PC-9 (cell line): ENCODE results near the gene CCDC138. TPM values are rescaled to one million over a fixed set of nuclear protein-coding genes. Genes with fewer than 3 reads are reported as not detected.

Experiments used
- BruUV-seq: library from RNA; stranded (reverse); fragments of 400-500 nt; replicated peaks from 2 replicates; lab custom pipeline; 2021; lab: Mats Ljungman, UMichigan
- CTCF ChIA-PET: fragments of 300-600 bp; sonication (Branson Sonifier 250); formaldehyde crosslinking; loops from one replicate; lab custom pipeline; 2022; ENCODE audit warnings: antibody characterized with exemption; lab: Charles Lee
- POLR2A ChIA-PET: fragments of 300-600 bp; sonication (Branson Sonifier 250); formaldehyde crosslinking; loops from one replicate; lab custom pipeline; 2022; ENCODE audit warnings: antibody characterized with exemption; ENCODE audit not compliant: unreplicated experiment; lab: Charles Lee
- DNase-seq, 2 experiments: peaks; one replicate each; pipeline versions ENCODE4 v3.0.0 to v3.0.0-alpha.2; 2015 to 2022; ENCODE audit warnings: mixed read lengths in 1 of 2
- H2AFZ ChIP-seq: fragments of 200-600 bp; sonication (generic); 2 replicates; pipeline ENCODE4 v1.8.1; 2017; ENCODE audit warnings: antibody characterized with exemption
- H3F3A ChIP-seq: fragments of 200-600 bp; sonication (generic); 2 replicates; pipeline ENCODE4 v1.8.1; 2017; ENCODE audit warnings: antibody characterized with exemption, mild to moderate bottlenecking, low read depth; ENCODE audit not compliant: insufficient read depth
- H3K27ac ChIP-seq: fragments of 200-600 bp; sonication (generic); 2 replicates; pipeline ENCODE4 v1.6.1; 2016; ENCODE audit warnings: mixed run types
- H3K27me3 ChIP-seq: fragments of 200-600 bp; sonication (generic); 2 replicates; pipeline ENCODE4 v1.6.1; 2016; ENCODE audit warnings: low read depth, mixed run types; ENCODE audit not compliant: insufficient read depth
- H3K36me3 ChIP-seq: fragments of 200-600 bp; sonication (generic); 2 replicates; pipeline ENCODE4 v1.6.1; 2016; ENCODE audit warnings: low read depth, mixed run types
- H3K4me1 ChIP-seq: fragments of 200-600 bp; sonication (generic); replicated peaks from 2 replicates; pipeline ENCODE4 v1.6.1; 2016; ENCODE audit warnings: mixed run types; ENCODE audit not compliant: insufficient read depth
- H3K4me2 ChIP-seq: fragments of 200-600 bp; sonication (generic); 2 replicates; pipeline ENCODE4 v1.6.1; 2017; ENCODE audit warnings: mixed run types
- H3K4me3 ChIP-seq: fragments of 200-600 bp; sonication (generic); 2 replicates; pipeline ENCODE4 v1.6.1; 2016; ENCODE audit warnings: mixed run types
- H3K79me2 ChIP-seq: fragments of 200-600 bp; sonication (generic); 2 replicates; pipeline ENCODE4 v1.6.1; 2017; ENCODE audit warnings: low read depth, mixed run types
- H3K9me2 ChIP-seq: fragments of 200-600 bp; sonication (generic); 2 replicates; pipeline ENCODE4 v1.8.1; 2017; ENCODE audit warnings: mild to moderate bottlenecking; ENCODE audit not compliant: insufficient read depth
- H3K9me3 ChIP-seq: fragments of 200-600 bp; sonication (generic); 2 replicates; pipeline ENCODE4 v1.8.1; 2016; ENCODE audit warnings: low read depth; ENCODE audit not compliant: insufficient read depth
- H4K20me1 ChIP-seq: fragments of 200-600 bp; sonication (generic); 2 replicates; pipeline ENCODE4 v1.8.1; 2017; ENCODE audit not compliant: insufficient read depth
- EZH2 ChIP-seq: fragments of 200-600 bp; sonication (generic); IDR thresholded peaks from 2 replicates; pipeline ENCODE4 v1.8.0; 2017; ENCODE audit warnings: antibody characterized with exemption, low read depth
- intact Hi-C: fragments of 100-400 bp; cut with micrococcal nuclease; formaldehyde crosslinking; loops from one replicate; pipeline ENCODE4 v1.10.0; 2022; ENCODE audit not compliant: unreplicated experiment
- total RNA-seq: library from RNA; stranded (reverse); gene quantifications from 2 replicates; pipeline ENCODE4 v1.2.3, GENCODE V29; 2021
- TF ChIP-seq, protein P1 (sequence below): fragments of 200-600 bp; sonication (generic); conservative IDR thresholded peaks from 2 replicates; pipeline ENCODE4 v1.6.1; 2017; ENCODE audit warnings: mixed run types, antibody characterized with exemption, mild to moderate bottlenecking, moderate library complexity

The CCDC138 gene
- total RNA-seq, 1 experiment from 2014 or later = 10.1 TPM

DNA sequence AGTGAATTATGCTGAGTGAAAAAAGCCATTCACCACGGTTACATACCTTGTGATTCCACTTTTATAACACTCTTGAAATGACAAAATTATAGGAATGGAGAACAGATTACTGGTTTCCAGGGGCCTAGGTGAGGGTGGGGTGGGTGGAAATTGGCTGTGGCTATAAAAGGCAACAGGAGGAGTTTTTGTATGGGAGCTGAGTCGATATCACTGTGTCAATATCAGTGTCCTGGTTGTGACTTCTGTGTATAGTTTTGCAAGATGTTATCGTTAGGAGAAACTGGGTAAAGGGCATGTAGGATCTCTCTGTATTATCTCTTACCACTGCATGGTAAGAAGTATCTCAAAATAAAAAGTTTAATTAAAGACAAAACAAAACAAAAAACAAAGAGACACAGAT, 118.1 kb downstream of the CCDC138 start:
- Histone ChIP-seq H3K27me3 (no peaks in the 10 kb centered on the region), H3K4me1 (peaks cover 11% of the 10 kb centered on the region), H4K20me1 (no peaks in the 10 kb centered on the region), H3F3A (no peaks in the 10 kb centered on the region), H3K9me3 (no peaks in the 10 kb centered on the region), H3K4me3 (no peak overlapping the region), H2AFZ (no peak overlapping the region), H3K27ac (no peak overlapping the region), H3K4me2 (no peak overlapping the region; the same call in 1 of the 2 replicates), H3K36me3 (no peaks in the 10 kb centered on the region), H3K9me2 (no peaks in the 10 kb centered on the region), H3K79me2 (no peaks in the 10 kb centered on the region)
- intact Hi-C loops = no loop called here
- no peak for DNase-seq
- no peak for TF ChIP-seq EZH2
- TF ChIP-seq, protein P1, sequence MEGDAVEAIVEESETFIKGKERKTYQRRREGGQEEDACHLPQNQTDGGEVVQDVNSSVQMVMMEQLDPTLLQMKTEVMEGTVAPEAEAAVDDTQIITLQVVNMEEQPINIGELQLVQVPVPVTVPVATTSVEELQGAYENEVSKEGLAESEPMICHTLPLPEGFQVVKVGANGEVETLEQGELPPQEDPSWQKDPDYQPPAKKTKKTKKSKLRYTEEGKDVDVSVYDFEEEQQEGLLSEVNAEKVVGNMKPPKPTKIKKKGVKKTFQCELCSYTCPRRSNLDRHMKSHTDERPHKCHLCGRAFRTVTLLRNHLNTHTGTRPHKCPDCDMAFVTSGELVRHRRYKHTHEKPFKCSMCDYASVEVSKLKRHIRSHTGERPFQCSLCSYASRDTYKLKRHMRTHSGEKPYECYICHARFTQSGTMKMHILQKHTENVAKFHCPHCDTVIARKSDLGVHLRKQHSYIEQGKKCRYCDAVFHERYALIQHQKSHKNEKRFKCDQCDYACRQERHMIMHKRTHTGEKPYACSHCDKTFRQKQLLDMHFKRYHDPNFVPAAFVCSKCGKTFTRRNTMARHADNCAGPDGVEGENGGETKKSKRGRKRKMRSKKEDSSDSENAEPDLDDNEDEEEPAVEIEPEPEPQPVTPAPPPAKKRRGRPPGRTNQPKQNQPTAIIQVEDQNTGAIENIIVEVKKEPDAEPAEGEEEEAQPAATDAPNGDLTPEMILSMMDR = no peak
- BruUV-seq = no TSS peak
- ChIA-PET POLR2A (no interaction called here), CTCF (no interaction called here)

DNA sequence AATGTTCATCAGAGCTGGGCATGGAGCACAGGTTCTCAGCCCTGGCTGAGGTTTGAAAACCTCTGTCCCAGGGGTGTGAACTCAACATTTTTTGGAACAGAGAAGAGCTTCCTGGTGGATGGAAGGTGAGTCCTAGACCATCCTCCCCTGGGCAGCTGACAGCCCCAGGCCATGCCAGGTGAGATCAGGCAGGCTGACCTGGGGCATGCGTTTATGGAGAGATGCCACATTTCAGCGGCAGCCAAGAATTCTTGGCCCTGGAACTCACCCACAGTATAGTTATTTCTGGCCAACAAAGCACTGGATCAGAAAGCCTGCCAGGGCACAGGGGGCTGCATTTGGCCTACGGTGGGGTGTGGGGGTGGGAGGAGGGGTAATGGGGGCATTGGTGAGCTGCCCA, 118.6 kb downstream of the CCDC138 start:
- no peaks in the 10 kb centered on the region for H3K9me2 ChIP-seq
- ChIA-PET POLR2A (interaction anchor here (0.6 kb wide), 1 partner anchor 63 kb away, joined by 5 read pairs; no protein-coding TSS in a partner anchor), CTCF (no interaction called here)

DNA sequence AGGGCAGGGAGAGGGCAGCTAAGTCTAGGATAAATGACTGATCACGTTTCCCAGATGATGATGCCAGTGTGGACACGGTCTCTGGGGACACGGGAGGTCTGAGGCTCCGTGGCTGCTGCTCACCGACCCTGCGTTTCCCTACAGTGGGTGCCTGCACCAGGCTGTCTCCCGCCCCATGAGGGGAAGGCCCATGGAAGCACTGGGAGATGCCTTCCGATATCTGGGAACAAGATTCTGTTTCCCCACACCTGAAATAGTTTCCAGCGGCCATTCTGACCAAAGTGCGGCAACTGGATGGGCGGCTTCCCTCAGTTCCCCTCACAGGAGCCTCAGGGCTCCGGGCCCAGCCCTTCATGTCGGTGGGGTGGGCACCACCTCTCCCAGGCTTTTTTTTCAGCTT, 119.3 kb downstream of the CCDC138 start:
- TF ChIP-seq, protein P1 = no peak
- TF ChIP-seq EZH2 = no peak
- no TSS peak for BruUV-seq
- no peaks in the 10 kb centered on the region for H3K36me3 ChIP-seq
- ChIA-PET CTCF (no interaction called here), POLR2A (no interaction called here)
- no peak for DNase-seq
- H3K27ac ChIP-seq = no peak overlapping the region
- H3K4me2 ChIP-seq = no peak overlapping the region
- no peaks in the 10 kb centered on the region for H3K9me3 ChIP-seq
- no peaks in the 10 kb centered on the region for H3K79me2 ChIP-seq
- no peaks in the 10 kb centered on the region for H3F3A ChIP-seq
- H3K27me3 ChIP-seq = no peaks in the 10 kb centered on the region
- peaks cover 11% of the 10 kb centered on the region for H3K4me1 ChIP-seq
- H2AFZ ChIP-seq = no peak overlapping the region
- H3K4me3 ChIP-seq = no peak overlapping the region
- intact Hi-C loops = no loop called here
- no peaks in the 10 kb centered on the region for H3K9me2 ChIP-seq
- H4K20me1 ChIP-seq = no peaks in the 10 kb centered on the region

More for the DNA sequence above, 118.6 kb downstream of the CCDC138 start:
- H3K9me3 ChIP-seq = no peaks in the 10 kb centered on the region
- H4K20me1 ChIP-seq = no peaks in the 10 kb centered on the region
- peak in 1 of 2 experiments; percentile 38 for DNase-seq
- no peak overlapping the region for H3K4me3 ChIP-seq
- no TSS peak for BruUV-seq
- H3K27me3 ChIP-seq = no peaks in the 10 kb centered on the region
- no peaks in the 10 kb centered on the region for H3F3A ChIP-seq
- intact Hi-C loops = no loop called here
- H3K36me3 ChIP-seq = no peaks in the 10 kb centered on the region
- no peak overlapping the region for H3K27ac ChIP-seq
- no peak overlapping the region for H3K4me2 ChIP-seq
- no peaks in the 10 kb centered on the region for H3K79me2 ChIP-seq
- TF ChIP-seq, protein P1 = no peak
- no peak for TF ChIP-seq EZH2
- H2AFZ ChIP-seq = no peak overlapping the region
- peaks cover 11% of the 10 kb centered on the region for H3K4me1 ChIP-seq
